Keratinocyte (primary cell): Measurements from ENCODE around the gene KCNIP3. TPM values are rescaled to one million over a fixed set of nuclear protein-coding genes. Genes with fewer than 3 reads are reported as not detected.

Source experiments
- DNase-seq: peaks from one replicate; pipeline ENCODE4 v3.0.0-alpha.2; 2011; ENCODE audit warnings: low read depth, missing footprints, low spot score
- FAIRE-seq: peaks from 2 replicates; lab custom pipeline; 2011; peaks lifted over from hg19 to GRCh38; lab: Jason Lieb, UNC
- H2AFZ ChIP-seq: 2 replicates; pipeline ENCODE4 v1.6.0; 2012; ENCODE audit warnings: low read length, control low read depth, inconsistent platforms; ENCODE audit not compliant: control insufficient read depth
- H3K27ac ChIP-seq: 2 replicates; pipeline ENCODE4 v1.5.1; 2011; ENCODE audit warnings: low read length; ENCODE audit not compliant: control insufficient read depth, insufficient read depth
- H3K27me3 ChIP-seq: 3 replicates; pipeline ENCODE4 v1.6.0; 2011; ENCODE audit warnings: low read length; ENCODE audit not compliant: control insufficient read depth, insufficient read depth; ENCODE audit errors: extremely low read depth
- H3K36me3 ChIP-seq, 2 experiments: 2 replicates in 1 of 2; 3 replicates in 1 of 2; pipeline ENCODE4 v1.5.1; 2011; ENCODE audit warnings: low read length in 2 of 2, mild to moderate bottlenecking in 1 of 2; ENCODE audit not compliant: control insufficient read depth in 2 of 2, insufficient read depth in 2 of 2; ENCODE audit errors: extremely low read depth in 1 of 2
- H3K4me1 ChIP-seq: 3 replicates; pipeline ENCODE4 v1.5.1; 2011; ENCODE audit warnings: low read length; ENCODE audit not compliant: control insufficient read depth, insufficient read depth; ENCODE audit errors: extremely low read depth
- H3K4me2 ChIP-seq: 3 replicates; pipeline ENCODE4 v1.6.0; 2011; ENCODE audit warnings: low read depth, low read length; ENCODE audit not compliant: control insufficient read depth, insufficient read depth; ENCODE audit errors: extremely low read depth
- H3K4me3 ChIP-seq, 3 experiments: fragments of 200-600 bp in 1 of 3; sonication (generic) in 1 of 3; 2 replicates in 2 of 3; 3 replicates in 1 of 3; pipeline ENCODE4 v1.5.1; 2011 to 2016; ENCODE audit warnings: low read length in 3 of 3, mild to moderate bottlenecking in 3 of 3, control low read depth in 2 of 3, inconsistent platforms in 1 of 3, low read depth in 1 of 3, mixed read lengths in 1 of 3, mixed run types in 1 of 3, moderate library complexity in 1 of 3; ENCODE audit not compliant: control insufficient read depth in 2 of 3, insufficient read depth in 2 of 3; ENCODE audit errors: extremely low read depth in 1 of 3
- H3K79me2 ChIP-seq: 2 replicates; pipeline ENCODE4 v1.6.0; 2012; ENCODE audit warnings: low read length; ENCODE audit not compliant: control insufficient read depth, insufficient read depth
- H3K9ac ChIP-seq: 3 replicates; pipeline ENCODE4 v1.6.0; 2011; ENCODE audit warnings: low read length; ENCODE audit not compliant: control insufficient read depth, insufficient read depth; ENCODE audit errors: extremely low read depth
- H3K9me1 ChIP-seq: 3 replicates; pipeline ENCODE4 v1.6.0; 2011; ENCODE audit warnings: low read length; ENCODE audit not compliant: control insufficient read depth, insufficient read depth; ENCODE audit errors: extremely low read depth
- H3K9me3 ChIP-seq: 2 replicates; pipeline ENCODE4 v1.5.1; 2012; ENCODE audit warnings: low read depth, low read length; ENCODE audit not compliant: control insufficient read depth
- H4K20me1 ChIP-seq: 3 replicates; pipeline ENCODE4 v1.6.0; 2011; ENCODE audit warnings: low read length; ENCODE audit not compliant: control insufficient read depth, insufficient read depth; ENCODE audit errors: extremely low read depth
- EZH2 ChIP-seq: IDR thresholded peaks from one replicate; pipeline ENCODE4 v1.6.1; 2012; ENCODE audit warnings: inconsistent platforms, mild to moderate bottlenecking, low read length, moderate library complexity
- dilution Hi-C: fragments of 300-500 bp; cut with MboI; formaldehyde crosslinking; loops from one replicate; pipeline ENCODE4 v1.7.0; 2020; ENCODE audit warnings: low sequenced_read_pairs; ENCODE audit not compliant: extremely low pct_ligation_motif_present
- polyA plus RNA-seq, 5 experiments: library from polyadenylated mRNA; depleted of rRNA in 3 of 5; stranded (reverse) in 3 of 5; stranded (forward) in 1 of 5; unstranded in 1 of 5; fragments of >200 nt; gene quantifications; 1 replicate in 1 of 5; 2 replicates in 3 of 5; 3 replicates in 1 of 5; pipeline versions ENCODE4 v1.2.1 to v1.2.3, GENCODE V29; 2011 to 2012; ENCODE audit warnings: missing spikeins in 2 of 5, low read depth in 1 of 5, low replicate concordance in 1 of 5
- TF ChIP-seq, protein P1 (sequence below), 3 experiments: IDR thresholded peaks in 1 of 3; conservative IDR thresholded peaks in 1 of 3; optimal IDR thresholded peaks in 1 of 3; 2 replicates in 2 of 3; 3 replicates in 1 of 3; pipeline versions ENCODE3 to v1.5.1; 2011; ENCODE audit warnings: low read length in 3 of 3, mild to moderate bottlenecking in 3 of 3, moderate library complexity in 2 of 3, control low read depth in 1 of 3, inconsistent platforms in 1 of 3; ENCODE audit not compliant: insufficient read depth in 2 of 3; ENCODE audit errors: extremely low read depth in 1 of 3

KCNIP3 gene
- polyA plus RNA-seq, 1 donor (not counting 4 experiments of a cell fraction or from before 2014, with no cell fraction given): 0.66 TPM

DNA sequence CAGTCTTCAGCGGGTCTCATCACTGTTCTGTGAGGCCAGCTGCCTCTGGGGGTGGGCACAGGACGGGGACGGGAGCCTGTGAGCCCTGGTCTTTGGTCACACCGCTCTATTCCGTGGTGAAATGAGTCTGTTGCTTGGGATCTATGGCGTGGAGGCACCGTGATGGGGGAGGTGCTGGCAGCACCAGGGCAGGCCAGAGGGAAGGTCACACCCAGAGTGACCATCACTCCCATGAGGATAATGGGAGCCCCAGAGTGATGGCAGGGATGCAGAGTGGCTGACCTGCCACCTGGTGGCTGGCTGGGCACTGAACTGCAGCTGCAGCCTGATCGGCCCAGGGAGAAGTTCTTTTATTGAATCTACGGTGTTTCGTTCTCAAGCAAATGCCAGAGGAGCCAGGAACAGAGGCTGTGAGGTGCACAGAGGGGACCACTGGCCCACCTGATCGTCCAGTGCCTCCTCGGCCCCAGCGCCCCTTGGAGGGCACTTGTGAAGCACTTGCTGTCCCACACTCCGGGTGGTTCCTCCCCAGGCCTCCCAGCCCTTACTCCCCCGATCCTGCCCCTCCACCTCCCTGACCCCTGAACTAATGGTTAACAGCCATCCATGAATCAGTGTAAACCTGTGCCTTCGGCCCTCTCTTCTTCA lies 17.9 kb downstream of the KCNIP3 start:
- Histone ChIP-seq H4K20me1 (peaks cover 3% of the 10 kb centered on the region), H3K9ac (no peak overlapping the region), H3K9me1 (peaks cover 2% of the 10 kb centered on the region), H3K9me3 (no peaks in the 10 kb centered on the region), H3K4me2 (no peak overlapping the region), H3K79me2 (no peaks in the 10 kb centered on the region), H3K27ac (no peak overlapping the region), H2AFZ (no peak overlapping the region), H3K36me3 (no peaks in the 10 kb centered on the region), H3K4me3 (no peak overlapping the region), H3K27me3 (peaks cover 64% of the 10 kb centered on the region), H3K4me1 (peaks cover 40% of the 10 kb centered on the region)
- TF ChIP-seq, protein P1, sequence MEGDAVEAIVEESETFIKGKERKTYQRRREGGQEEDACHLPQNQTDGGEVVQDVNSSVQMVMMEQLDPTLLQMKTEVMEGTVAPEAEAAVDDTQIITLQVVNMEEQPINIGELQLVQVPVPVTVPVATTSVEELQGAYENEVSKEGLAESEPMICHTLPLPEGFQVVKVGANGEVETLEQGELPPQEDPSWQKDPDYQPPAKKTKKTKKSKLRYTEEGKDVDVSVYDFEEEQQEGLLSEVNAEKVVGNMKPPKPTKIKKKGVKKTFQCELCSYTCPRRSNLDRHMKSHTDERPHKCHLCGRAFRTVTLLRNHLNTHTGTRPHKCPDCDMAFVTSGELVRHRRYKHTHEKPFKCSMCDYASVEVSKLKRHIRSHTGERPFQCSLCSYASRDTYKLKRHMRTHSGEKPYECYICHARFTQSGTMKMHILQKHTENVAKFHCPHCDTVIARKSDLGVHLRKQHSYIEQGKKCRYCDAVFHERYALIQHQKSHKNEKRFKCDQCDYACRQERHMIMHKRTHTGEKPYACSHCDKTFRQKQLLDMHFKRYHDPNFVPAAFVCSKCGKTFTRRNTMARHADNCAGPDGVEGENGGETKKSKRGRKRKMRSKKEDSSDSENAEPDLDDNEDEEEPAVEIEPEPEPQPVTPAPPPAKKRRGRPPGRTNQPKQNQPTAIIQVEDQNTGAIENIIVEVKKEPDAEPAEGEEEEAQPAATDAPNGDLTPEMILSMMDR (optimal IDR thresholded peaks at IDR 0.05 in 1 of 3, IDR thresholded peaks at IDR 0.05 in 1 of 3, conservative IDR thresholded peaks at IDR 0.05 in 1 of 3; ENCODE audit: extremely low read depth in 1 of 3, insufficient read depth in 2 of 3, low read length in 3 of 3): peak in 2 of 3 experiments; percentile 71 to 81
- no peak for TF ChIP-seq EZH2
- DNase-seq (no peak), FAIRE-seq (peak; percentile 76)
- dilution Hi-C loops: no loop called here

DNA sequence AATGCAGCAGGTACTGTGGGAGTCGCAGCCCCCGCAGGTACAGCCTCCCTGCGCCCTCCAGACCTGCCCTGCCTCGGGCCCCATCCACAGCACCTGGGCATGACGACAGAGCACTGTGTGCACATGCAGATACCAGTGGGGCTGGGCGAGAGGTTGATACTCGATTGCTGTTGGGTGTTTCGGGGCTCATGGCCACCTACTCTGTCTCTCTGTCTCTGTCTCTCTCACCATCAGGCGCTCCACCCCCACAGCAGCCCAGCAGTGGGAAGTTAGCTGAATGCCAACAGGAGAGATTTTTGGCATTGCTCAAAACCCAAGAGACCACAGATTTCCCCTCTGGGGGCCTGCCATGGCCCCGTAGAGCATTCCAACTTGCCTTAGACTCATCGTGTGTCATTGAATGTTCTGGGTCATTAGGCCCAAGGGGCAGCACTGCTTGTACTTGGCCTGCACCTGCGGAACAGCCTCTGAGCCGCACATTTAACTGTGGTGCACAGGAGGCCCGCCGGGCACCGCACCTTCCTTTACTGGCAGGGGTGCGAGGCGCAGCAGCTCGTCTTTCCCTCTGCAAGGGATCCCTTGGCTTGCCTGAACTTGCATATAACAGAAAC lies 18.8 kb downstream of the KCNIP3 start:
- DNase-seq (peak; percentile 97), FAIRE-seq (peak; percentile 98)
- H3K27ac ChIP-seq: no peak overlapping the region
- H2AFZ ChIP-seq: no peak overlapping the region
- peaks cover 38% of the 10 kb centered on the region for H3K4me1 ChIP-seq
- no peaks in the 10 kb centered on the region for H3K79me2 ChIP-seq
- H3K9me3 ChIP-seq: no peaks in the 10 kb centered on the region
- peak overlapping the region; percentile 71 for H3K4me2 ChIP-seq
- dilution Hi-C loops: no loop called here
- H3K4me3 ChIP-seq: no peak overlapping the region
- H3K27me3 ChIP-seq: peaks cover 60% of the 10 kb centered on the region
- H3K9ac ChIP-seq: no peak overlapping the region
- H3K9me1 ChIP-seq: peaks cover 2% of the 10 kb centered on the region
- no peak for TF ChIP-seq EZH2
- TF ChIP-seq, protein P1 (optimal IDR thresholded peaks at IDR 0.05 in 1 of 3, IDR thresholded peaks at IDR 0.05 in 1 of 3, conservative IDR thresholded peaks at IDR 0.05 in 1 of 3; ENCODE audit: extremely low read depth in 1 of 3, insufficient read depth in 2 of 3, low read length in 3 of 3): no peak
- peaks cover 3% of the 10 kb centered on the region for H4K20me1 ChIP-seq
- H3K36me3 ChIP-seq: no peaks in the 10 kb centered on the region
